Ovary (tissue), 3 donors: ENCODE data around the gene SPR.

Experiments
- CTCF ChIP-seq, 3 donors: fragments of 450-650 bp in 2 of 3; fragments of 200-600 bp in 1 of 3; IDR thresholded peaks; one replicate each; pipeline versions ENCODE4 v1.5.1 to v1.8.0; 2016 to 2022; ENCODE audit warnings: antibody characterized with exemption in 3 of 3, mild to moderate bottlenecking in 1 of 3
- EP300 ChIP-seq: sonication (generic); formaldehyde crosslinking; IDR thresholded peaks from one replicate; pipeline ENCODE4 v1.6.1; 2017; ENCODE audit warnings: antibody characterized with exemption
- POLR2A ChIP-seq: fragments of 450-650 bp; IDR thresholded peaks from one replicate; pipeline ENCODE4 v1.6.1; 2017; ENCODE audit warnings: antibody characterized with exemption, mild to moderate bottlenecking, moderate library complexity
- donor health status: DM: no; HTN: no; CAD: no.

- TF ChIP-seq CTCF (IDR thresholded peaks at IDR 0.05) (no peak), POLR2A (no peak), EP300 (no peak)
Measured at GRCh38 chr2:72900191-72900825, 13.1 kb downstream of the SPR start.
